Middle frontal gyrus (tissue), 1 donor: ENCODE measurements around the gene ITGB6.

Experiments used
- DNase-seq: peaks from one replicate; pipeline ENCODE4 v3.0.0-alpha.2; 2015; ENCODE audit warnings: low spot score; ENCODE audit errors: extremely low spot score

Gene ITGB6, protein sequence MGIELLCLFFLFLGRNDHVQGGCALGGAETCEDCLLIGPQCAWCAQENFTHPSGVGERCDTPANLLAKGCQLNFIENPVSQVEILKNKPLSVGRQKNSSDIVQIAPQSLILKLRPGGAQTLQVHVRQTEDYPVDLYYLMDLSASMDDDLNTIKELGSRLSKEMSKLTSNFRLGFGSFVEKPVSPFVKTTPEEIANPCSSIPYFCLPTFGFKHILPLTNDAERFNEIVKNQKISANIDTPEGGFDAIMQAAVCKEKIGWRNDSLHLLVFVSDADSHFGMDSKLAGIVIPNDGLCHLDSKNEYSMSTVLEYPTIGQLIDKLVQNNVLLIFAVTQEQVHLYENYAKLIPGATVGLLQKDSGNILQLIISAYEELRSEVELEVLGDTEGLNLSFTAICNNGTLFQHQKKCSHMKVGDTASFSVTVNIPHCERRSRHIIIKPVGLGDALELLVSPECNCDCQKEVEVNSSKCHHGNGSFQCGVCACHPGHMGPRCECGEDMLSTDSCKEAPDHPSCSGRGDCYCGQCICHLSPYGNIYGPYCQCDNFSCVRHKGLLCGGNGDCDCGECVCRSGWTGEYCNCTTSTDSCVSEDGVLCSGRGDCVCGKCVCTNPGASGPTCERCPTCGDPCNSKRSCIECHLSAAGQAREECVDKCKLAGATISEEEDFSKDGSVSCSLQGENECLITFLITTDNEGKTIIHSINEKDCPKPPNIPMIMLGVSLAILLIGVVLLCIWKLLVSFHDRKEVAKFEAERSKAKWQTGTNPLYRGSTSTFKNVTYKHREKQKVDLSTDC

DNA sequence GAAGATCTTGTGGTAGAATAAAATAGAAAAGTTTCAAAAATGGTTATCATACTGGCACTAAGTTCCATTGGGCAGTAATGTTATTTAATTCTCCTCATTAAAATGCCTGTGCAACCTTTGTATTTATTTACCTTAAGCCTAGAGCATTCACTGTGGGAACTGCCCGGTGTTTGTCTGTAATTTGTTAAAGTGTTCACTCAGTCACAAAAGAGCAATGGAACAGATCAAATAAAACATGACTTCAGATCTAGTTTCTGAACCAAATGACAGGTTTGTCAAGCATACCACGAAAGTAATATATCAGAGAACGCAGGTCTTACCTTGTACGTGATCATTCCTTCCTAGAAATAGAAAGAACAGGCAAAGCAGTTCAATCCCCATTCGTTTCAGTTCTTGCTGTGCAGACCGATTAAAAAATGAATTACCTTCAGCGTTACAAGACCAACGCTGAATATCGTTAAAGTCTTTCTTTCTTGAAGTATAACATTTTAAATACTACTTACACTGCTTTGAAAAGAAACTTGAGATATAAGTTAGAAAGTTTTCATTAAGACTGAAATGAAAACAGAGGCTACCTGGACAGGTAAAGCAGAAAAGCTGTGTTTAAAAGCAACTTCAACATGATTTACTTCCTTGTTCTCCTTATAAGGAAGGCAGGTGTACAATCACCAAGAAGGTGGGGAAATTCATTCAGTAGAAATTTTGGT lies at the start of gene ITGB6:
ITGB6 (minus strand) TSS at position 590 of the 707 bp plus-strand sequence; CDS start at position 381, 209 bp downstream.
- no peak for DNase-seq

DNA sequence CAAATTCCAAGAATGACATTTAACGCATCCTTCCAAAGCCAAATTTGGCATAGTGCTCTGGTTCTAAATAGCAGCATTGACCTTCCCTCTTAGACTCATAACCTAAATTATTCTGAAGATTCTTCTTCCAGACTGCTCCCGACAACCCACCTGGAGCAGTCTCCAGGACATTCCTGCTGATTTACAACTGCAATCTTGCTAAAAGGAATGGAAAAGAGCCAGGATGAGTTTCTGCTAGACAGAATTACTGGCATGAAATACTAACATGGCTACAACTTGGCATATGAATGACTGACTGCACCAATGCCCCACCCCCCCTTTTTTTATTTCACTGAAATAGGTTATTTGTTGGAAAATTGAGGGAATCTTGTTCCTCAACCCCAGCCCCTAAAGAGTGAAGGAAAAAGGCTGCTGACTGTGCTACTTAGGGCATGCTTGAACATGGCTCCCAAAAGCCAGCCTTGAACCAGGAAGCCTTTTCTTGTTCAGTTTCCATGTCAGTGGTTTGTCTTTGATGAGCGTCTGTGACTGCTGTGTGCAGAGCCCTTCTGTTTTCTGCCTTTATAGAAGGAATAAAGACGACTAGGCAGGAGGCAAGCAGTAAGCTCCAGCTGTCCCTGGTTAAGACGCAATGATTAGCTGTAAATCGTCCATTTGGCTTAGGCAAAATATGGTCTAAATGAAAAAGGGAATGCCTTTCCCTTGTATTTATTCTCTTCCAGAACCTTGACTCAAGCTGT lies 47.4 kb upstream of the ITGB6 start:
- no peak for DNase-seq

DNA sequence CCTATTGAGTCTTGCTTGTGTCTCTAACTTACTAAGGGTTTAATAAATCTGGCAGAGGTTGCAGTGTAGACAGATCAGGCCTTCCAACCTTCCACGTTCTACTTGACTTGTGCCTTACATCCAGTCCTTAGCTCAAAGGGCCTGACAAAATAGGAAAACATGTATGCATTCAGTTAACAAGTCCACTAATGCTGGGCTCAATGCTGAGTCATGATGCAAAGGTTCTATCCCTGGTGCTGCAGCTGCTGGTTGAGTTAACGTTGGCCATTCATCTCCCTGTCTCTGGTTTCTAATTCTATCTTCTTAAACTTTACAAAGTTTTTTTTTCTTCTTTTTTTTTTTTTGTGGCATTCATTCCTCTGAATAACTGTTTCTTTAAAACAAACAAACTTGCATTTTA lies 46.3 kb upstream of the ITGB6 start:
- no peak for DNase-seq

DNA sequence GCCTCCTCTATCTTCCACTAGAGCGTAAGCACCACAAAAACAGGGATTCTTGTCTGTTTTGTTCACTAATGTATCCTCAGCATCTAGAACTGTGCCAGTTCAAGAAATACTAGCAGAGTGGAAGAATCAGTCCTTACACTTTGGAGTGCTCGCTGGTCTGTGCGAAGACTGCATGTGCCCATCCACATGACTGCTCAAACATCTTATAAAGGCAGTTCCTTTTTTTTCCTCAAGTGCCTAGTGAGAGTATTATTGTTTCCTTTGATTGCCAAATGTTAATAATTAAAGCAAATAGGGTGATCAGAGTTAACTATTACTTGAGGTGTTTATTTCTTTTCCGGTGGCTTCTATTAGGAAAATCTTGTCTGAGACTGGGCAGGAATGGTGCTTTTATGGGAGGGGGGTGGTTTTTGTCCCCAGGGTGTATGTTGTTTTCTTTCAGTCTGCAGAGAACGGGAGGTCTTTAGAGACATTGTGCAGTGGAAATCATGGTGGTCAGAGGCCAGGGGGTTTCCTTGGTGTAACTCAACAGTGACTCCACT lies 45.6 kb upstream of the ITGB6 start:
- DNase-seq: no peak

DNA sequence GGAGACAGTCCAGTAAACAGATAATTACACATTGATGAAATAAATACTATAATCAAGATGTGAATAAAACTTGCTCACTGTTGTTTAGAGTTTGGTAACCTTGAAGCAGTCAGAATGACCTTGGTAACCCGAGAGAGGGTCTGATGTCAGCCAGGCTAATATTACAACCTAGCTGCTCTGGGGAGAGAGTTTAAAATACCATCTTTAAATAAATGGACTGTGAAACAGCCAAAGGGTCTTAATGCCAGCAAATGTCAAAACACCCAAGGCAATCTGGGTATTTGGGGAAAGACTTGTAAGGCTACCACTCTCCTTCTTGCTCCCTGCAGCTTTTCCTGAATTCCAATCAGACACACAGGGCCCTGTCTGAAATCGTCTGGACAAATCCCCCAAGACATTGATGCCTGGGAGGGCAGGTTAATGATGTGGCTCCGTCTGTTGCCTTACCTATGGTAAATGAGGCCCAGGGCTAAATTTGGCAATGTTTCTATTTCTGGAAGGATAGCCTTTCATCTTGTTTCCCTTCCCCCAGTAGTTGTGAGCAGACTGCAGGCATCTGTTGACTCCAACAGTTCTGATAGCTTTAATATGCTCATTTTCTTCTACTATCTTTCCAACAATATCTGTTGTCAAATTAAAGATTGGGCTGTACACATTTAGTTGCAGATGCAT lies 43.0 kb upstream of the ITGB6 start:
- no peak for DNase-seq

DNA sequence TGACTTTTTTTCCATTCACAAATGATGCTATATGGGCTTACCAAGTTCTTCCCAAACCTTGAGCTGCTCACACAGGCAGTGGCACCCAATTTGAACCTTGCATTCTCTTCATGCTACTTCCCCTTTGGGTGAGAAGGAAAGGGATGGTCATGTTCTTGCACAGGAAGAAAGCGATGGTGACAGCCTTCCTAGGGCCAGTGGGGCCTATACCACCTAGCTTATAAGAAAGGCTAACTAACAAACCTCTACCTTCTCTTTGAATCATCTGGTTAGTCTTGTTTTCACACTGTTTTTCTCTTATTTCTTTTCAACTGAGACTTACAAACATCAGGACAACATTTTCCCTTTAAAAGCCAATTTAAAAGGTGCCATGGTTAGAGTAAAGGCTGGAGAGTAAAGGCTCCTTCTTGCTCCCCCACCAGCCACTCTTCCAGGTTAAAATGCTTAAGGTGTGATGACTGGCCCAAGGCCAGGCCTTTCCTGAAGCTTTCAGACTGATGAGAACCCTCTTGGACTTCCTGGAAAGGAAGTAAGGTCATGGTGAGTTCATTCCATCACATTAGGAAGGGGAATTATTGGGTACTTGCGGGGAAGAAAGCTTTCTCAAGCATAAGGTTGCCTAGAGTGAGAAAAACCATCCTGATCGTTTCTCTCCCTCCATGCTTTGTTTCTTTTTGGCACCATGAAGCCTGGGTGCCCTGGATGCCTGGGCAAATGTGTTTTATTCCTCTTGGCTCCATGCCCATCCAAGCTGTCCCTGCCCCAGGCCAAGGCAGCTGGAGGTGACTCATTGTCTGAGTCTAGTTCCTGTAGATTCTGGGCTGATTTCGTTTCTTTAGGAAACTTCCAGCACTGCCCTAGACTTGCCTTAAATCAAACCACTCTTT lies 41.4 kb upstream of the ITGB6 start:
- no peak for DNase-seq

DNA sequence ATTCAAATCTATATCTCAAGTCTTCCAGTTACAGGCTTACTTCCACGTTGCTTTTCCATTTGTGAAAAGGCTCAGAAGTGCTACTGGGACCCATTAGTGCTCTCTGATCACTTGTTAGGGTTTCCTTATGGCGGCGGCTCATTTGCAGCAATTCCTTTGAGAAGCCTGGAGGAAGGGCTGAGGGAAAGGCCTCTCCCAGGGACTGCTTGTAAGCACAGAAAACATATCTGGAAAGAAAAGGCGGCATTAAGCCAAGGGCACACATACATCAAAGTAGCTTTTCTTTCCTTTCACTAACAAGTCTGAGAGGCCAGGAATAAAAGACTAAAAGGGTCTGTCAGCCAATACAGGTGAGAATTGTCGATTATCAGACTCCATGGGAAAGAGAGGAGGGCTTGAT lies 39.4 kb upstream of the ITGB6 start:
- no peak for DNase-seq

DNA sequence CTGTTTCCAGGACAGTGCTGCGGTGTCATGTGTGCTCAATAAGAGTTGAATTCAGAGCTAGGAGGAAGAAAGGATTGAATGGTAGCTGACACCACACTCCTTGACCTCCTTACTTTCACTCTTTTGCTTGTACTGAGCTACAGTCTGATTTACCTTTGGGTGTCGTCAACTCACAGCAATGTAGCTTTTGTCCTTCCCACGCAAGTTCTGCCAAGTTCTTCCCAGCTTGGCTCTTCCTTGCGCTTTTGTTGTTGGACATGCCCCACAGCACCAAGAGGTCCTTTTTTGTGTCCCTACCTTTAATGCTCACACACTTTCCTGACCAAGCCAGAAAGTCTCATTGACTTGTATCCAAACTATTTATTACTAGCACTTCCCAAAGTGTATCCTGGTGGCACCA lies 38.3 kb upstream of the ITGB6 start:
- DNase-seq: no peak

DNA sequence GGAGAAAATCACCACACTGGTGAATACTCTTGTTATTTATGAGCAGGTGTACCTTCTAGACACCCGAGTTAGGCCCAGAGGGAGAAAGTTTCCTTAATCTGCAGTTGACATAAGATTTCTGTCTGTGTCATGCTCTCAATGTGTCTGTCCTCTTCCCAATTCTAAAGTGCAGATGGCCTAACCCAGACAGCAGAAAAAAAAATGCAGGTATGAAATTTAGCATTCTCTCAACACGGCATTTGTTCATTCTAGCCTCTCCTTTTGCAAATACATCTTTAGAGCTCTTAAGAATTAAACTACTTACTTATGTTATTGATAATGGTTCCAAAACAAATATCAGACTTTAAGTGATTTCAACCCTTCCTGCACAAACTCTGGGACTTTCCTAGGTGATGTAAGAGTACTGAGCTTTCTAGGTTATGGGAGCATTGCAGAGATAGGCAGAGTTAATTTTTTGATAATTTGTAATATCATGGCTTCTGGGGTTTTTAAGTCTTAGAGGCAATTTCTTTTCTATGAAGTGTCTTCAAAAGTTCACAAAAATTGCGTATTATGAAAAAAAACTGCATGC lies 32.9 kb upstream of the ITGB6 start:
- no peak for DNase-seq

DNA sequence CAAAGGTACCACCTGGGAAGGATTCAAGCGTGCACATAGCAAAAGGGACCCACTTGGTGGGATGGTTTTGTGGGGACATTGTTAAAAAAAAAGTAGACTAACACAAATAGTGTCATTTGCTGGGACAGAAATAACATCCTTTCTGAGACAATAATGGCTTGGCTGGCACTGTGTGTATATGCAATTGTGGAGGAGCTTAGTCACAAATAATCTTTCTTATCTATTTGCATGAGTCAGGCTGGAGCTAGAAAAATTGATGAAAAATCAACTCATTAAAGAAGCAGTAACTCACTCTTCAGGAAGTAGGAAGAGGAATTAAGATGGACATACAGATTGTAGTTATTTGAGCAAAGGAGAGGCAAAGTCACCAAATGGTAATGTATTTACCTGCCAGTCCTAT lies 29.5 kb upstream of the ITGB6 start:
- DNase-seq: no peak

DNA sequence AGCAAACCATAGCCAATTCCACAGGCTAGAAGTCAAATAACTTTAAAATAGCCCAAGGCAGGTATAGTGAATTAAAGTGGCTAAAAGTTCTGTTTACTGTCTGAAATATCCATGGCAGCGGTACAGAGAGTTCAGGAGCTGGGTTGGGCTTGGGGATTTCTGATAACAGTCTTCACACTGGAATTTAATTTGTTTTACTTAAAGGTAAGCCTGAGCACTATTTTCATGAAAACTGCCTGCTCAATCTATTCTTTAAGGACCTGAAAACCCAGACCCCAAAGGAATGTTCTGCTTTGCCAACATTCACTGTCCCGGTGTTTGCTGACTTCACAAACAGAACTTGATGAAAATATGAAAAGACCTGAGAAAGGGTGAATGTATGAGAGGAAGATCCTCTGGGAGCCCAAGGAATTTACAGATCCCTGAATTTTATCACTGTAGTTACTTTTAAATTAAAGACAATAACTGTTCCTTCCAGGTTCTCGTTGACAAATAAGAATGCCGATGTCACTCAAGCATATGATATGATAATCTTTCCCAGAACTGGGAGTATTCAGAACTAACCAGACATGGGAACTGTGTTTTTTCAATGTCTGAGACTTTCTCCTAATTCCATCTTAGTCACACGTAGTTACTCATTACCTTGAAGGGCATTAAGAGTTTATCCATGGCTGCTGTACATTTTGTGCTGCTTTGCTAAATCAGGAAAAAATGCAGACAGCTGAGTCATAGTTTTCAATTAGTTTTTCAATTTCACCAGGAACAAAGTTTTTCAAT lies 28.3 kb upstream of the ITGB6 start:
- no peak for DNase-seq

DNA sequence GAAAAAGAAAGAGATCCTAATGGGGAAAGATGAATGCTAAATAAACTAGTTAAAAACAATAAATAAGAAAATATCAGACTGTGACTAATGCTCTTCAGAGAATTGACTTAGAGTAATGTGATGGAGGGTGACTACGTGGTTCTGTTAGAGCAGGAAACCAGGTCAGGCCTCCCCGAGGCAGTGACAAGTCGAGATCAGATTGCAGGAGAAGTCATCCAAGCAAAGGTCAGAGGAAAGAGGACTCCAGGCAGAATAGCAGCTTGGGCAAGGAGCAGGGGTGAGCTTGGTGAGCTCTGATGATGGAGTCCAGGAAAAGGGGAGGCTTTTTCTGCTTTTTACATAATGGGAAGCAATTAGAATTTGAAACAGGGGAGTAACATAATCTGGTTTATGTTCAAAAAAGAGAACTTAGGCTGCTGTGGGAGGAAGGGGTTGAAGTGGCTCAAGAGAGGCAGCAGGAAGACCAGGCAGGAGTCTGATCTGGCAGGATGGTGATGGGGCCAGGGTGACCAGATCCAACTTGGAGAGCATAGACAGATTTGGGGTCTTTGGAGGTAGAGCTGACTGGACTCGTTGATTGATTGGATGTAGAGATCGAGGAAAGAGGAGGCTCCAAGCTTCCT lies 27.3 kb upstream of the ITGB6 start:
- DNase-seq: no peak

DNA sequence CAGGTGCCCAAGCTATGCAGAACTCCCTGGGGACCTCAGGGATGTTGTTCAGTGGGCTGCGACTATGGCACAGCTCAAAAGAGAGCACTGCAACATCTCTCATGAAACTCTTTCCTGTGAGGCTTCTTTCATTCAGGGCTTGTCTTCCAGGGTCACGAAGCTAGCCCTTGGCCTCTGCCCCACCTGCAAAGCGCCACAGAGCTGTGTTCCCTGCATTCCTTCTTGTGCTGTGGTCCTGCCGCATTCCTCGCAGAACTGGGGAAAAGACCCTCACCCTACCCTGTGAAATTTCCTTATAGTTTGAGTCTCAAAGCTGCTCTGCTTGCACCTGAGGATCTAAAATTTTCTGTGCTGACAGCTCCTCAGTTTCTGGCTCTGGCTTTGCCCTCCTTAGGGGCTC lies 26.3 kb upstream of the ITGB6 start:
- no peak for DNase-seq

DNA sequence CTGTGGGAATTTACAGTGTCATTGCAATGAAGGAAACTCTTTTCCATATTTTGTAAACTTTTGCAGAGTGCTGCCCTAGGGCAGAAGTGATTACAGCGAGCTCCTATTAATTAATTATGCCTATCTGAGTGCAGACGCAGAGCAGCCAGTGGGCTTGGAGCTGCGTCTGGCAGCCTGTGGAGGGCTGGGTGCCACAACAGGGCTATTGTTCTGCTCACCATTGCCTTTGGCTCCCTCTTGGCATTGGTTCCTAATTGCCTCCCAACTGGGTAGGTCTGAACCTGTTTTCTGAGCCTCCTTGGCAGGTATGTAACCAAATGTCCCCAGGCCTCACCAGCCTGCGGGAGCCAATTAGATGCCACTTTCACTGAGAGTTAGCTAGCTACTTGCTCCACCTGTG lies 25.6 kb upstream of the ITGB6 start:
- no peak for DNase-seq

DNA sequence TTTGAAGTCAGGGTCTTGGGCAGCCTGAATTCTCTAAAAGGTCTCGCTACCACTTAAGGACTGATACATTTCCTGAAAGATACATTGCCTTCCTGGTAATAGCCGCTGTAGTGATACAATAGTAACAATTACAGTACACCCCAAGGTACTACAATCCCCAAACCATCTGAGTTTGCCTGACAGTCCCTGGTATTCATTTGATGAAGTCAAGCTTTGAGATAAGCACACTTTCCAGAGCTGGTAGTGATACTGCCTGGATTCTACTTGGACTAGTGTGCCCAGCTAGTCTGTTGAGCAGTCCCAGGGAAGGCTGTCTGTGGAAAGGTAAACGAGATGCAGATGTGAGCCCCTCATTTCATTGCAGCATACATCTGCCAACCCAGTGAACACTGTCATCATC lies 24.4 kb upstream of the ITGB6 start:
- DNase-seq: no peak

DNA sequence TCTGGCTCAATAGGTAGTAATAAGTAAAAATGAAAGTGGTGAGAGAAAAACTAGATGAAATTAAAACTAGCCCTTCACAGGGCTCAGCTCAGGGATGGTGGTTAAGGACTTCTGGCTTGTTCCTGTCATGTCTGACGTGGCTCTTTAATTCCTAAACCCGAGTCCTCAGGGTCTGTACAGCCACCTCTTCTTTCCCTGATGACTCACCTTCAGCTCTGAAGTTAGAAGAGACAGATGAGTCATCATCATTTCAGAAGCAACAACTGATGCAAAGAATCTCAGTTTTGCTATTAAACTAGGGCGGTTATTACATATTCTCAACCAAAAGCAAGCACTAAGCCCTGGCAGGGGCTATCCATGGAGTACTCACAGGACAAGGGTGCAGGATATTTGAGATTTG lies 24.0 kb upstream of the ITGB6 start:
- DNase-seq: no peak

DNA sequence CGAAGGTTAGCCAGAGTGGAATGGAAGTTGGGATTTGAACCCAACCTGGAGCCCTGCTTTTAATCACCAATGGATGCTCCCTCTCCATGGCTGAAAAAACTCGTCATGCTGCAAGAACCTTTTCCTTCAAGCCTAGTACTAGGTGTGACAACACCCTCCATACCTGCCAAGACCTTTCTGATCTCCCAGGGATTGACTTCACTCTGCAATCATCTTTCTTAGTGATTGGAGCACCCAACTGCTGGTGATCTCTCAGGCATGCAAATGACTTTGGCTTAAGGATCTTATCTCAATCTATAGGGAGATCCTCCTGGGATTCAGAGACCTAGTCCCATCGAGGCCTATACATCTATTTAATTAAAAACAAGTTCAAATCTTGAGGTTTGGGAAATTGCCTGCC lies 23.5 kb upstream of the ITGB6 start:
- no peak for DNase-seq
